ENCODE data around the gene ECSIT. TPM values are rescaled to one million over a fixed set of nuclear protein-coding genes. Genes with fewer than 3 reads are reported as not detected.
"Not testable (repeated sequence)": the region's sequence is repeated elsewhere in the genome, so short reads cannot be mapped to it uniquely, and the experiment has no call there.

The ECSIT gene
- total and polyA plus RNA-seq, 11 donors = 69.7 to 242 (median 133) TPM

GRCh38 chr19:11478167-11479089 is 50.5 kb downstream of the ECSIT start:
- WGBS, 4 donors = 50 to 64% (median 58%) methylated on average over 19 of the region's 19 CpGs
- Histone ChIP-seq H3K27ac (no peak overlapping the region), H3K4me1 (peaks cover 0 to 42% (median 22%) of the 10 kb centered on the region in 12 donors), H3K36me3 (peaks cover 0 to under 1% (median 0%) of the 10 kb centered on the region in 9 donors), H3K4me3 (no peak overlapping the region), H3K27me3 (peaks cover 19 to 47% (median 35%) of the 10 kb centered on the region in 9 donors), H3K9me3 (no peaks in the 10 kb centered on the region)
- ATAC-seq (no peak), DNase-seq (no peak)
- TF ChIP-seq CTCF (IDR thresholded peaks at IDR 0.05) (no peak), POLR2A (IDR thresholded peaks at IDR 0.05) (no peak)
- intact Hi-C loops (cut with DNase I) = no loop called here

DNA sequence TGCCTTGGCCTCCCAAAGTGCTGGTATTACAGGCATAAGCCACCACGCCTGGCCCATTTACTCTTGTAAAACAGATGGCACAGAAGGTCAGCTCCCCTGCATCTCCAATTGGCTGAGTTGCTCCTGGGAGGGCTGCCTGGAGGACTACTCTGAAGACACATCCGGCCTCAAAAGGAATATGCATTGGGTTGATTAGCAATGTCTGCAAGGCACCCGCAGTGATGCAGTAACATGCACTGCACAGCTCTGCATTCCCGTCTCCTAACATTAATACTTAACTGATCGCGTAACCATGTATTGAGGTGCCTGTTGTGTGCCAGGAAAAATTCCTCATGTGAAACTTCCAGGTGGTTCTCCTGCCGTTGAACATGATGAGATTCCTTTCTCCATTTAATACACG is 53.1 kb downstream of the ECSIT start:
- H3K27me3 ChIP-seq = peaks cover 7 to 24% (median 15%) of the 10 kb centered on the region in 9 donors
- H3K36me3 ChIP-seq = no peaks in the 10 kb centered on the region
- no peaks in the 10 kb centered on the region for H3K9me3 ChIP-seq
- ATAC-seq = no peak
- peaks cover 0 to 20% (median 7%) of the 10 kb centered on the region in 12 donors for H3K4me1 ChIP-seq
- intact Hi-C loops (cut with DNase I) = no loop called here
- TF ChIP-seq CTCF (IDR thresholded peaks at IDR 0.05) = no peak
- no peak for TF ChIP-seq POLR2A (IDR thresholded peaks at IDR 0.05)
- H3K4me3 ChIP-seq = no peak overlapping the region
- WGBS, 4 donors = 77 to 86% (median 82%) methylated on average over 8 of the region's 8 CpGs
- H3K27ac ChIP-seq = no peak overlapping the region
- DNase-seq = no peak

GRCh38 chr19:11475343-11475742 is 53.6 kb downstream of the ECSIT start:
- H3K4me3 ChIP-seq; DNase-seq; ATAC-seq; intact Hi-C loops (cut with DNase I); H3K9me3 ChIP-seq; H3K27ac ChIP-seq; H3K36me3 ChIP-seq: not testable (repeated sequence)
- Histone ChIP-seq H3K4me1 (peaks cover 0 to 15% (median 7%) of the 10 kb centered on the region in 12 donors), H3K27me3 (peaks cover 3 to 19% (median 9%) of the 10 kb centered on the region in 9 donors)
- 90 to 97% (median 93%) methylated on average over 3 of the region's 3 CpGs for whole genome bisulfite sequencing, 4 donors

- intact Hi-C loops (cut with DNase I) = no loop called here
- 79 to 89% (median 82%) methylated on average over 4 of the region's 4 CpGs for WGBS, 4 donors
- H3K27me3 ChIP-seq = peaks cover 0 to 6% (median 0%) of the 10 kb centered on the region in 9 donors
- DNase-seq (no peak), ATAC-seq (no peak)
- H3K9me3 ChIP-seq = no peaks in the 10 kb centered on the region
- H3K4me1 ChIP-seq = no peaks in the 10 kb centered on the region
- TF ChIP-seq CTCF (IDR thresholded peaks at IDR 0.05) (no peak), POLR2A (IDR thresholded peaks at IDR 0.05) (no peak)
- no peaks in the 10 kb centered on the region for H3K36me3 ChIP-seq
- no peak overlapping the region for H3K27ac ChIP-seq
- H3K4me3 ChIP-seq = no peak overlapping the region
Observed at GRCh38 chr19:11473725-11474124, 55.2 kb downstream of the ECSIT start.

- DNase-seq; H3K9me3 ChIP-seq; intact Hi-C loops (cut with DNase I); H3K36me3 ChIP-seq; H3K27ac ChIP-seq; H3K27me3 ChIP-seq; ATAC-seq; H3K4me1 ChIP-seq; H3K4me3 ChIP-seq: not testable (repeated sequence)
- WGBS, 4 donors = 69 to 74% (median 72%) methylated on average over 8 of the region's 8 CpGs
Observed at GRCh38 chr19:11468266-11468845, 60.6 kb downstream of the ECSIT start.
